Measurements from ENCODE around the gene DDI1. TPM values are rescaled to one million over a fixed set of nuclear protein-coding genes. Genes with fewer than 3 reads are reported as not detected.
A peak's percentile ranks its signal among the peaks of the same experiment; 100 is the strongest.

The DDI1 gene
- total and polyA plus RNA-seq, 2 of the 4 experiments (the other 2 are of a cell fraction), result not detected

DNA sequence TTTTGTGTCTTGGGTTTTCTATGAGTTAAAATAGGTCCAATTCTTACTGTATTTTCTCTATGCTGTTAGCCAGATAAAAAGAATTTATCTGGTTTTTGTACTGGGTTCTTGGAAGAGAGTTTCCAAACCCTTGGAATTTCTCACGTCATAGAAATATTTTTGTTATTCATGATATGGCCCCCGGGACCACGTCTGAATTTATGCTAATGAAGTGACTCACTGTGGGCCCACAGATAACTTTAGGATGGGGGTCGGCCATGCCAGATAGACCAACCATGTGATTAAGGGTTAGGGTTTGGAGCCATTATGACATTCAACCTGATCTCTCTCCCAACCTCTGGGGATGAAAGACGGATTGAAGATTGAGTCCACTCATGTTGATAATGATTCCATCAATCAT lies 35.6 kb upstream of the DDI1 start:
- Histone ChIP-seq H3K9me3 (ENCODE audit: control insufficient read depth, insufficient read depth, low read length) (no peaks in the 10 kb centered on the region; the same call in 1 of the 2 replicates), H3K56ac (ENCODE audit: extremely low read depth, insufficient read depth, low read length) (no peak overlapping the region; the same call in 1 of the 2 replicates), H2BK5ac (ENCODE audit: low read depth, low read length, poor library complexity, severe bottlenecking) (peak overlapping the region; percentile 74), H3K27me3 (ENCODE audit: control insufficient read depth, insufficient read depth, low read length) (no peaks in the 10 kb centered on the region), H2AK9ac (replicated peaks; ENCODE audit: low read depth, low read length, poor library complexity) (no peak overlapping the region), H3K36me3 (ENCODE audit: control insufficient read depth, insufficient read depth, low read length) (no peaks in the 10 kb centered on the region), H2BK120ac (ENCODE audit: low read depth, low read length) (peak overlapping the region; percentile 93), H3K4me1 (ENCODE audit: control insufficient read depth, insufficient read depth, low read length) (peaks cover 21% of the 10 kb centered on the region), H2BK15ac (ENCODE audit: low read depth, low read length) (peak overlapping the region; percentile 92; the same call in 2 of the 3 replicates), H2AK5ac (ENCODE audit: low read depth, low read length) (peak overlapping the region; percentile 89; the same call in 1 of the 2 replicates), H4K5ac (ENCODE audit: low read depth, low read length) (peak overlapping the region; percentile 98), H3K4ac (ENCODE audit: low read depth, low read length) (peak overlapping the region; percentile 89), H3K4me3 (ENCODE audit: insufficient read depth, low read depth, low read length) (no peak overlapping the region), H4K91ac (ENCODE audit: insufficient read depth, low read depth, low read length) (peak overlapping the region; percentile 87), H3K14ac (replicated peaks; ENCODE audit: low read depth, low read length) (peak overlapping the region; percentile 96), H3K9me1 (ENCODE audit: insufficient read depth, low read length) (peaks cover 17% of the 10 kb centered on the region), H2AFZ (replicated peaks; ENCODE audit: low read length, poor library complexity) (no peak overlapping the region), H3K27ac (ENCODE audit: insufficient read depth, low read length) (peak overlapping the region; percentile 96; the same call in 1 of the 2 replicates), H3K4me2 (ENCODE audit: low read depth, low read length) (0 out of 2 replicates have a peak overlapping the region, but pooled peaks have one; percentile 27), H4K20me1 (ENCODE audit: insufficient read depth, low read length) (no peaks in the 10 kb centered on the region), H3K9ac (ENCODE audit: low read depth, low read length) (no peak overlapping the region), H3K23ac (ENCODE audit: low read depth, low read length) (peak overlapping the region; percentile 72; the same call in 1 of the 2 replicates), H2BK20ac (ENCODE audit: low read depth, low read length) (peak overlapping the region; percentile 98), H3K79me1 (ENCODE audit: low read depth in 1 of 2, low read length in 2 of 2) (no peaks in the 10 kb centered on the region; a peak in 1 of 4 replicates), H3K18ac (ENCODE audit: low read depth, low read length) (peak overlapping the region; percentile 99), H4K8ac (ENCODE audit: low read depth in 2 of 2, low read length in 2 of 2) (peak overlapping the region; percentile 77 to 82; a peak in 3 of 4 replicates)
- no peak for TF ChIP-seq MXI1 (IDR thresholded peaks at IDR 0.05; ENCODE audit: borderline replicate concordance, low read depth, low read length)
- TF ChIP-seq BHLHE40 (IDR thresholded peaks at IDR 0.05; ENCODE audit: low read depth, low read length), result no peak
- no peak for TF ChIP-seq FOS (IDR thresholded peaks at IDR 0.05; ENCODE audit: low read depth, low read length)
- no peak for TF ChIP-seq ELK1 (IDR thresholded peaks at IDR 0.05; ENCODE audit: borderline replicate concordance, low read depth, low read length)
- no peak for TF ChIP-seq RFX5 (IDR thresholded peaks at IDR 0.05; ENCODE audit: low read depth, low read length)
- no peak for TF ChIP-seq POLR2A (IDR thresholded peaks at IDR 0.05; ENCODE audit: low read depth, low read length)
- no peak for TF ChIP-seq CHD1 (IDR thresholded peaks at IDR 0.05; ENCODE audit: low read depth, low read length)
- no peak for TF ChIP-seq RAD21 (IDR thresholded peaks at IDR 0.05; ENCODE audit: low read length)
- TF ChIP-seq MAZ (IDR thresholded peaks at IDR 0.05; ENCODE audit: borderline replicate concordance, low read depth, low read length), result no peak
- no peak for TF ChIP-seq NFE2L2 (IDR thresholded peaks at IDR 0.05; ENCODE audit: low read depth, low read length)
- TF ChIP-seq RCOR1 (IDR thresholded peaks at IDR 0.05; ENCODE audit: insufficient replicate concordance, low read length), result no peak
- no peak for TF ChIP-seq CTCF (conservative IDR thresholded peaks at IDR 0.05; ENCODE audit: low read depth, low read length)
- no peak for TF ChIP-seq CEBPB (IDR thresholded peaks at IDR 0.05; ENCODE audit: low read depth, low read length)
- no peak for TF ChIP-seq MAFK (IDR thresholded peaks at IDR 0.05; ENCODE audit: low read depth, low read length)
- TF ChIP-seq SMC3 (IDR thresholded peaks at IDR 0.05; ENCODE audit: low read depth, low read length), result no peak
- TF ChIP-seq, protein P1, sequence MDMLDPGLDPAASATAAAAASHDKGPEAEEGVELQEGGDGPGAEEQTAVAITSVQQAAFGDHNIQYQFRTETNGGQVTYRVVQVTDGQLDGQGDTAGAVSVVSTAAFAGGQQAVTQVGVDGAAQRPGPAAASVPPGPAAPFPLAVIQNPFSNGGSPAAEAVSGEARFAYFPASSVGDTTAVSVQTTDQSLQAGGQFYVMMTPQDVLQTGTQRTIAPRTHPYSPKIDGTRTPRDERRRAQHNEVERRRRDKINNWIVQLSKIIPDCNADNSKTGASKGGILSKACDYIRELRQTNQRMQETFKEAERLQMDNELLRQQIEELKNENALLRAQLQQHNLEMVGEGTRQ (IDR thresholded peaks at IDR 0.05; ENCODE audit: low read depth, low read length), result no peak
- ChIA-PET CTCF (no interaction called here), POLR2A (ENCODE audit: unreplicated experiment) (no interaction called here)
- ATAC-seq (ENCODE audit: low read depth), result peak; percentile 12; the same call in 1 of the 2 replicates
- dilution Hi-C loops (cut with HindIII; ENCODE audit: low sequenced_read_pairs, unreplicated experiment), result no loop called here
- peak; percentile 67 for DNase-seq
- BruUV-seq (replicated peaks), result no TSS peak
- WGBS, 2 experiments (ENCODE audit: extremely low coverage in 2 of 2, insufficient read length in 1 of 2), result no CpG with 5 or more reads among the region's 5 CpGs
- in situ Hi-C loops (cut with MboI; ENCODE audit: low sequenced_read_pairs), result no loop called here
- intact Hi-C loops (cut with micrococcal nuclease), result no loop called here

Measured in IMR-90 (cell line).